KG1 (cell line): Measurements from ENCODE around the gene CDADC1.

Experiments used
- DNase-seq: peaks from one replicate; lab custom pipeline; 2025; lab: John Stamatoyannopoulos, UW

CDADC1 gene

GRCh38 chr13:49247643-49248621, at the start of gene CDADC1:
Gene CDADC1, plus strand, starts transcription at chr13:49247925. Its CDS starts 113 bp downstream, at chr13:49248038.
- peak; percentile 87 for DNase-seq

- no peak for DNase-seq
Observed at GRCh38 chr13:49206641-49207040, 41.1 kb upstream of the CDADC1 start.

GRCh38 chr13:49208619-49209018, 39.1 kb upstream of the CDADC1 start:
- no peak for DNase-seq

GRCh38 chr13:49210114-49210513, 37.6 kb upstream of the CDADC1 start:
- DNase-seq: no peak

- DNase-seq: no peak
Observed at GRCh38 chr13:49210669-49211068, 37.1 kb upstream of the CDADC1 start.

- DNase-seq: no peak
Observed at GRCh38 chr13:49213539-49213938, 34.2 kb upstream of the CDADC1 start.

GRCh38 chr13:49213997-49214916, 33.5 kb upstream of the CDADC1 start:
- DNase-seq: no peak

GRCh38 chr13:49214917-49215376, 32.8 kb upstream of the CDADC1 start:
- peak; percentile 63 for DNase-seq

- peak; percentile 11 for DNase-seq
Observed at GRCh38 chr13:49216334-49216733, 31.4 kb upstream of the CDADC1 start.

- no peak for DNase-seq
Observed at GRCh38 chr13:49217962-49218492, 29.7 kb upstream of the CDADC1 start.

- no peak for DNase-seq
Observed at GRCh38 chr13:49218493-49219051, 29.2 kb upstream of the CDADC1 start.

GRCh38 chr13:49219647-49220035, 28.1 kb upstream of the CDADC1 start:
- no peak for DNase-seq

- no peak for DNase-seq
Observed at GRCh38 chr13:49220036-49220855, 27.5 kb upstream of the CDADC1 start, which contains the start of gene MLNR. Gene MLNR, plus strand, starts transcription at chr13:49220338. Its CDS starts 0 bp downstream, at chr13:49220338.

GRCh38 chr13:49220856-49221589, 26.7 kb upstream of the CDADC1 start:
- DNase-seq: no peak

- no peak for DNase-seq
Observed at GRCh38 chr13:49221590-49221965, 26.1 kb upstream of the CDADC1 start.

GRCh38 chr13:49225223-49226042, 22.3 kb upstream of the CDADC1 start:
- no peak for DNase-seq

- no peak for DNase-seq
Observed at GRCh38 chr13:49226613-49227012, 21.1 kb upstream of the CDADC1 start.

- no peak for DNase-seq
Observed at GRCh38 chr13:49234741-49235140, 13.0 kb upstream of the CDADC1 start.

GRCh38 chr13:49235856-49236431, 11.8 kb upstream of the CDADC1 start:
- DNase-seq: no peak
